ENCODE measurements around the gene MBNL2.

- TF ChIP-seq CTCF (IDR thresholded peaks at IDR 0.05) (no peak), POLR2A (IDR thresholded peaks at IDR 0.05) (no peak)
Observed at GRCh38 chr13:97219226-97219625, 2.9 kb upstream of the MBNL2 start.
